HG03575 (cell line): ENCODE results near the gene CD34.

Experiments
- ATAC-seq: cut with Tn5 transposase; IDR thresholded peaks from one replicate; pipeline ENCODE4 v1.9.1; 2021; ENCODE audit not compliant: unreplicated experiment, insufficient number of reproducible peaks, low FRiP score; ENCODE audit errors: extremely low read depth

CD34 gene

DNA sequence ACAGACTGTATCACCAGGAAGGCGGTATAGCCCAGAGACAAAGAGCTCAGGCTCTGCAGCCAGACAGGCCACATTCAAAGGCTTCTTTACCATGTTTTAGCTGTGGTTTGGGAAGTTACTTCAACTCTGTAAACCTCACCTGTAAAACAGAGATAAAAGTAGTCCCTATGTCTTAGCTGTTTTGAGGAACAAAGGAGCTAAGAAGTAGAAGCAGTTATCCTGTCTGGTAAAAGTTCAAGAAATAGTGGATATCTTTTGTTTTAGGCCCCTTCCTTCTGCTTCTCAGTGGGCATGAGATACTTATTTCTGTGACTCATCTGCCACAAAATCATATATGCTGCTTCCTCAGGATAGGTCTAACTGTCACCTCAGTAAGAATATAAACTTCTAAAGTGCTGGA is 6.5 kb downstream of the CD34 start:
- ATAC-seq = no peak

DNA sequence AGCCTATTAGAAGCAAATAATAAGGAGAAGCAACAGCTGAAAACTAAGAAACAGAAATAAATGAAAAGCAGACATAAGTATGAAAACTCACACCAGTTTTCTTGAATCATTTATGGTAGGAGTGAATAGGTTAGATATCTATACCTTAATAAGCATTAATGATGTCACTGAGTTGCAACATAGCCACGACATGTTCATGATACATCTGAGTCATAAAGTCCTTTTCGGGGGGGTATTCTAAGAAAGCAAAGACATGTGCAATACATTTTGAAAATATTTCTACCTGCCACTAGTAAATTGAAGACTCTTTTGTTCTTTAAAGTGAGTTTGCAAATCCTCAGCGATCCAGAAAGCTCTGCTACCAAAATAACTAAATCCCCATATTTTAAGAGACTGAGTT is 7.2 kb downstream of the CD34 start:
- no peak for ATAC-seq

DNA sequence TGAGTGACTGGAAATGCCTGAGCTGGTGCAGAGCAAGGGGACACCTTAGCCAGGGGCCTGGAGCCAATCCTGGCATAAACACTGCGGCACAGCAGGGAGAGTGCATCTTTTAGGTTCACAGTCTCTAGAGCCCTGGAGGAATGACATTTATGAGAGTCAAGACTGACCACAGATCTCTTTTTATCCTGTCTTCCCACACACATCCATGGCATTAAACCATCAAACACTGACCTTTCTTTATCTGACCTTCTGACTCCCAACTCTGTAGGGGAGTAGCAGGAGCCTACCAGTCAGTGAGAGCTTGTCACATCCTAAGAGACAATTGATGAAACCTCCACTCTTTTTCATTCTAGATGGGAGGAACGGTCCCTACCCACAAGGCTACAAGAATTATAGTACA is 7.9 kb downstream of the CD34 start:
- ATAC-seq = no peak

GRCh38 chr1:207902566-207902965 is 8.4 kb downstream of the CD34 start:
- no peak for ATAC-seq

DNA sequence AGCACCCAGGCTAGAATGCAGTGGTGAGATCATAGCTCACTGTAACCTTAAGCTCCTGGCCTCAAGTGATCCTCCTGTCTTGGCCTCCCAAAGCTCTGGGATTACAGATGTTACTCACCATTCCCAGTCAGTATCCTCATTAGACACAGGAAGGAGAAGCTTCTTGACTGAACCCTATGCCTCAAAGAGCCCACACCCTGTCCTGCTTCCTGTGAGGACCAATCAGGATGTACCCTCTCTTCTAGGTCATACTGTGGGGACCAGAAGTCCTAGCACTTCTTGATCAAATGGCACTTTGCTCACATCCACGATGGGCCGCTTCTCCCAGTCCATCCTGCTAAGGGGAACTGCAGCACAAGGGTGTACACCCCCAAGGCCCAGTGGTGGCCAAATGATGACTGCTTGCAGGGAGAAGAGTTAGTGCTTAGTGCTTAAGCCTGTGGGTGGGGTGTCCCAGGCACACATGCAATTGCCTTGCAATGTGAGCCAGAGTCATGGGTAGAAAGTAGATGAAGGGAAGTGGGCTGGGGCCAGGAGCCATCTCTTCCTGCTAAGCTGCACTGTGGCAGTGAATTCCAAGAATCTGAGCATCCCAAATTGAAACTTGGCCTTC is 9.8 kb downstream of the CD34 start:
- no peak for ATAC-seq

GRCh38 chr1:207898836-207899235 is 12.1 kb downstream of the CD34 start:
- ATAC-seq = no peak

- no peak for ATAC-seq
Measured at GRCh38 chr1:207898260-207898659, 12.7 kb downstream of the CD34 start.

DNA sequence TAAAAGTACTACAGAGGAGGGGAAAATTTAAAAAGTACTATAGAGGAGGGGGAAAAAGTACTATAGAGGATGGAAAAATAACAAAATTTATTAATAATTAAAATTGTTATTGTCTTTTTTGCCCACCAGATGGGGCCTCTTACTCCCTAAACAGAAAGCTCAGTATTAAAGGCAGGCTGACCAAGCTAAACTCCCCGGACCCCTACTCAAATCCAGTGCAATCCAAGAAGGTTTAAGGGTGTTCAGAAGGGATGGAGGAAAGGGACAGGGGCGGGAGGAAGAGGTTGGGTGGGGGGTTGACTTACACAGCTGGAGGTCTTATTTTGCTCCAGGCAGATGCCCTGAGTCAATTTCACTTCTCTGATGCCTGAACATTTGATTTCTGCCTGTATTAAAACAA is 13.7 kb downstream of the CD34 start:
- no peak for ATAC-seq

GRCh38 chr1:207896547-207896946 is 14.4 kb downstream of the CD34 start:
- ATAC-seq = no peak

GRCh38 chr1:207894704-207895103 is 16.2 kb downstream of the CD34 start:
- ATAC-seq = no peak

DNA sequence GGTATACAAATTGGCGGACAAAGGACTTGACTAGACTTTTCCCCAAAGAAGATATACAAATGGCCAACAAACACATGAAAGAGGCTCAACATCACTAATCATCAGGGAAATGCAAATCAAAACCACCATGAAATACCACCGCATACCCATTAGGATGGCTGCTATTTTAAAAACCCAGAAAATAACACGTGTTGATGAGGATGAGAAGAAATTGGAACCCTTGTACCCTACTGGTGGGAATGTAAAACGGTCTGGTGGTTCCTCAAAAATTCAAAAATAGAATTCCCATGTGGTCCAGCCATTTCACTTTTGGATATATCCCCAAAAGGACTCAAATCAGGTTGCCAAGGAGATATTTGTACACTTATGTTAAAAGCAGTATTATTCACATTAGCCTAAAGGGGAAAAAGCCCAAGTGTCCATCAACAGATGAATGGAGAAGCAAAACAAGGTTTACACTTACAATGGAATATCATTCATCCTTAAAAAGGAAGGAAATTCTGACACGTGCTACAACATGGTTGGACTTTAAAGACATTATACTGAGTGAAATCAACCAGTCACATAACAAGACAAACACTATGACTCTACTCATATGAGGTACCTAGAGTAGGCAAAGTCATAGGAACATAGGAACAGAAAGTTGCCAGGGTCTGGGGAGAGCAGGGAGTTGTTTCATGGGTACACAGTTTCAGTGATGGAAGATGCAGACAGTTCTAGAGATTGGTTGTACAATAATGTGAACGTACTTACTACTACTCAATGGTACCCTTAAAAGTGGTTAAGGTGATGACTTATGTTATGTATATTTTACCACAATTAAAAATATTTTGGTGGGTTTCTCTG is 17.0 kb downstream of the CD34 start:
- ATAC-seq = no peak

DNA sequence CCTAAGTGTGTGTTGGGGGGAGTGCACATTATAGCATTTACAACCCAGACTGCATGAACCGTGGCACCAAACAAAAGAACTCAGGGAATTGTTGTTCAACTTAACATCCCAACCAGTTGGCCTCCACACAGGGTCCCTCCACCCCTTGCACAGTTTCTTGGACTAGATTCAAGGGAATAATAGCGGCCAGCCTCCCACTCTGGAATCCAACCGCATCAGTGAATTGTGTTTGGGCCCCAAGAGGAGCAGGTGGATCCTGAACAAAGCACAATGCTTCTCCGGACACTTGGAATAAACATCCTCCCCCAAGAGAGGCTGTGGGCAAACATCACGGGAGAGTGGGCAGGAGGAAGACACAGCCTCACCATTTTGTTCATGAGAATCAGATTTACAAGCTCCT is 18.2 kb downstream of the CD34 start:
- no peak for ATAC-seq

GRCh38 chr1:207891148-207891547 is 19.8 kb downstream of the CD34 start:
- no peak for ATAC-seq

GRCh38 chr1:207890136-207890738 is 20.7 kb downstream of the CD34 start:
- no peak for ATAC-seq

- ATAC-seq = no peak
Measured at GRCh38 chr1:207888652-207889051, 22.3 kb downstream of the CD34 start.

- ATAC-seq = no peak
Measured at GRCh38 chr1:207887542-207888201, 23.3 kb downstream of the CD34 start.

DNA sequence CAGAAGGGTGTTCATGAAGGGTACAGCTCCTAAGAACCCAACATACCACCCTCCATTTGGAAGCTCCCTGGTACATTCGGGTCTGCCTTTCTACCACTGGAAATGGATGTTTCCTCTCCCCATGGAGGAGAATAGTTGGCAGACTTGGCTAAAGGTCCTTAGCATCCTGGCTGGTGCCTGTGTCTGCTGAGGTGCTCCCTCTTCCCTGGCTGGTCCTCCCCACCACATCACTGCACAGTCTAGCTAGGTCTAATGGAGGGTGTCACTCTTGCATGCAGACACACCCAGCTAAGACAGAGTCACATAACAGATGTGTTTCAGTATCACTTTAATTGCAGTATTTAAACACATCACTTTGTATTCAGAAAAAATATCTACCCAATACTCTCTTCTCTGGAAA is 24.7 kb downstream of the CD34 start:
- ATAC-seq = no peak

DNA sequence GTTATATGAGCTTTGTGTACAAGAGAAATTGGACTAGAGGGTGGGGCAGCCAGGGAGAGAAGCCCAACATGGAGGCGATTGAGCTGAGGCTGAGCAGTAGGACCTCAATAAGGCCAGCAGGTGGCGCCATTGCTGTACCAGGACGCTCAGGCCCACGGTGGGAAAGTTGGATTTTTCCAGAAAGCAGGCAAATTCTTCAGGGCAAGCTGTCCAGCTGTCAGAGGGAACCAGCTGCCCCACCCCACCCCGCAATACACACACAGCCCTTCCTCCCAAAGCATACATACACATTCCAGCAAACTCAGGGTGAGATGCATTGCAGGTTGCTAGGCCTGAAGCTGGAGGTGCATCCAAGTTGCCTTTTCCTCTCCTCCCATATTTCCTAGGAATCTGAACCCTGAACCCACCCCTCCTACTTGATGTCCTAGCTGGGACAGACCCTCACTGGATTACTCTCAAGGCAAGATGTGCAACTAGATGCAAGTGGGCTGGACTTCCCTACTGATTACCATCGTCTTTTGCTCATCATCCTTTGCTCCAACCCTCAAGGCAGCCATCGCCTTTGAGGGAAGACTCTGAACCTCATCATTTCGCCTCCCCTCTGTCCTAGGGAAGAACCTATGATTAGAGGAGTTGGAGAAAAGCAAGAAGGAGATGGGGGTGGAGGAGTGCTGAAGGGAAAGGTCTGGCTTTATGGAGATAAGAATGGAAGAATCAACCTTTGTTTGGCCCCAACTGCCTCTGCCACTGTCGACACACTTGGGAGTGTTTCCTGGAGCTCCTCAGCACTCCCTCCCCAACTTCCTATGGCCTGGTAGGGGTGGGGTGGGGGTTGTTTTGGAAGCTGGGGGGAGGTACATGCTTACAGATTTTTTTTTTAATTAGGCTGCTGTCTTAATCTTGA is 25.5 kb downstream of the CD34 start:
- ATAC-seq = no peak
